Stimulated activated CD8-positive, alpha-beta memory T cell treated with anti-CD3 and anti-CD28 coated beads, Interleukin-2, amount 100 ng/mL, for 1 hour (primary cell): ENCODE results near the gene GNPTG.
"Not testable (repeated sequence)": the region's sequence is repeated elsewhere in the genome, so short reads cannot be mapped to it uniquely, and the experiment has no call there.

Experiments used
- DNase-seq, 2 donors: peaks; one replicate each; pipeline ENCODE4 v3.0.0-alpha.2; 2020; ENCODE audit warnings: low read depth in 2 of 2

Gene GNPTG

GRCh38 chr16:1319041-1319440, 32.7 kb upstream of the GNPTG start:
- no peak for DNase-seq

DNA sequence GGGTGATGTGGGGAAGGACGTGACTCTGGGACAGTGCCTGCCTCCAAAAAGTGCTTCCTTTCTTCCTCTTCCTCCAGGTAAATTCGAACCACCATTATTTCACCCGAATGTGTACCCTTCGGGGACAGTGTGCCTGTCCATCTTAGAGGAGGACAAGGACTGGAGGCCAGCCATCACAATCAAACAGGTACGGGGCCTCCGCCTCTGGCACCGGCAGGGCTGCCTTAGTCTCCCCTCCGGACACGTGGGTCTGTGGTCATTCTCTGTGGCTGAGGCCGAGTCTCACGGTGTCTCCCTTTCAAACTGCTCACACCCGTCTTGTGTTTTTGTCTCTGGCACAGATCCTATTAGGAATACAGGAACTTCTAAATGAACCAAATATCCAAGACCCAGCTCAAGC, 31.6 kb upstream of the GNPTG start:
- DNase-seq: no peak

DNA sequence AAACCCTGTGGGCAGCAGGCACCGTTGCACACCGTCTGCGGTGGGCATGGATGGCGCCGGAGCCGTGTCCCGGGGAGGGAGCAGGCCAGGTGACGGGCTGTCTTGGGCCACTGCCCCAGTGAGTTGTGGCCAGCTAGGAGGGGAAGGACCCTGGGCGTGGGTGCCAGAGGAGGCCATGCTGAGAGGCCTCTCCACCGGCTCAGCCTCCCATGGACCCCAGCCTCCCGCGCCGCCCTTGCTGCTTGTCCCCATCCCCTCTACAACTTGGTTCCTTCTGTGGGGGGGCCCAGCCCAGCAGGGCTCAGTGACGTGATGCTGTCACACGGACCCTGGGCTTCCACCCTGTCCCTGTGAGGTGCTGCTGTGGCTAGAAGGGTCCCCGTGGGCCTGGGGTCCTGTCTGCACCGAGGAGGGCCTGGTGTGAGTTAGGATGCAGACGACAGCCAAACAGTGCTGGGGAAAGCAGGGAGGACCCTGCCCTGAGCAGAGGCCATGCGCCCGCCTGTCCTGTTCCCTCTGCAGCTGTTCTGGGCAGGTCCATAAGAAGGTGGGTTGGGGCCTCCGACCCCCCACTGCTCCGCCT, 31.0 kb upstream of the GNPTG start:
- DNase-seq: no peak

DNA sequence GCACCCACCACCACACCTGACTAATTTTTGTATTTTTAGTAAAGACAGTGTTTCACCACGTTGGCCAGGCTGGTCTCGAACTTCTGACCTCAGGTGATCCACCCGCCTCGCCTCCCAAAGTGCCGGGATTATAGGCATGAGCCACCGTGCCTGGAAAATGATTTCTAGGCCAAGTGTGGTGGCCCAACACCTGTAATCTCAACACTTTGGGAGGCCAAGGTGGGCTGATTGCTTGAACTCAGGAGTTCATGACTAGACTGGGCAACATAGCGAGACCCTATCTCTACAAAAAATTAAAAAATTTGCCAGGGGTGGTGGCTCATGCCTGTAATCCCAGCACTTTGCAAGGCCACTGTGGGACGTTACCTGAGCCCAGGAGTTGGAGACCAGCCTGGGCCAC, 29.3 kb upstream of the GNPTG start:
- DNase-seq: no peak

- DNase-seq: no peak
Measured at GRCh38 chr16:1323296-1324239, 28.2 kb upstream of the GNPTG start.

DNA sequence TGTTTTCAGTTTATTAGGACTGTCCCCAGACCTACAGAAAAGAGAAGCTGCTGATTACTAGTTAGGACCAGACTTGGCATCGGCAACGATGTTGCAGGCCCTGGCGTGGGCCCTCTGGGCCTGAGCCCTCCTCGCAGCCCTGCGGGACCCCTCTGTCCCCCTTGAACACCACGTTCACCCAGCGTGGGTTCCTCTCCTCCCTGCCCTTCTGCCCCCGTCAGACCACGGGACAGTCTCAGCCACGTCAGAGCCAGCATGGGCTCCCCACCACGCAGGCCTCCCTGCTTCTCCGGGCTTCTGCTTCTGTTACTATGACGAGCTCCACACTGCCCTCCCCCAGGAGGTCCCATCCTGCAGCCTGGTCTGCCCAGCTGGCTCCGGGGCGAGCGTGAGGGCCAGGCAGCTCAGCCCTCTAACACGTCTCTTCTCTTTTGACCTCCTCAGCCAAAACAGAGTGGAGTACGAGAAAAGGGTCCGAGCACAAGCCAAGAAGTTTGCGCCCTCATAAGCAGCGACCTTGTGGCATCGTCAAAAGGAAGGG, 27.4 kb upstream of the GNPTG start:
- DNase-seq: no peak

DNA sequence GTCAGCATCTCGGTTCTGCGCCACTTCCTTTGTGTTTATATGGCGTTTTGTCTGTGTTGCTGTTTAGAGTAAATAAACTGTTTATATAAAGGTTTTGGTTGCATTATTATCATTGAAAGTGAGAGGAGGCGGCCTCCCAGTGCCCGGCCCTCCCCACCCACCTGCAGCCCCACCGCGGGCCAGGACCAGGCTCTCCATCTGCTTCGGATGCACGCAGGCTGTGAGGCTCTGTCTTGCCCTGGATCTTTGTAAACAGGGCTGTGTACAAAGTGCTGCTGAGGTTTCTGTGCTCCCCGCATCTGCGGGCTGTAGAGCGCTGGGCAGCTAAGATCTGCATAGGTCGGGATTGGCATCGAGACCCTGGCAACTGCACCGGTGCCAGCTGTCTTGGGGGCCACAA, 26.5 kb upstream of the GNPTG start:
- no peak for DNase-seq

GRCh38 chr16:1325673-1326371, 25.9 kb upstream of the GNPTG start:
- no peak for DNase-seq

- no peak for DNase-seq
Measured at GRCh38 chr16:1326391-1326790, 25.3 kb upstream of the GNPTG start.

DNA sequence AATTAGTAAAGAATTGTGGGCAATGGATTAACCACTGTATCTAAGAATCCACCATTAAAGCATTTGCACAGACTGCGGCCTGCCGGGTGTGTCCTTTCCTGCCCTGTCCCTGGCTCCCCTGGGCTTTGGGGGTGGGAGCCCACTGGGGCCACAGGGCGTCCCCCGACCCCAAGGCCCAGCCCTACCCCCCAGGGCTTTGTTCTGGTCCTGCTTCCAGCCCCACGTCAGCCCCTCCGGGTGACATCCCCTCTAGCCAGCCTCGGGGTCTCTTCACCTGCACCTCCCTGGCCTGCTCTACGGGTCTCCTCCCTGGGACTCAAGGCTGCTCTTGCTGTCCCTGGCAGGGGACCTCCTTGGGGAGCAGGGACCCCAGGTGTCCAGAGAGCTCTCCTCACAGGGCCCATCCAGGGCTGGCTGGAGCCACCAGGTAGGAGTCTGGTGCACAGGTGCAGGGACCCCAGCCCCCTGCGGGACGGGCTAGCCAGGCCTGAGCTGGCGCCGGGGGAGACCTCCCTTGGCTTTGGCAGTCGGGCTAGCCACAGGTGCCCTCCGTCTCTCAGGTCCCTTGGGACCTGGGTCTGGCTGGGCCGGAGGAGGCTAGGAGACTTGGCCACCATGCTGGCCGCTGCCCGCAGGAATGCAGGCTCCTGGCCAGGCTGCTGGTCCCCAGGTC, 24.6 kb upstream of the GNPTG start:
- DNase-seq: no peak

DNA sequence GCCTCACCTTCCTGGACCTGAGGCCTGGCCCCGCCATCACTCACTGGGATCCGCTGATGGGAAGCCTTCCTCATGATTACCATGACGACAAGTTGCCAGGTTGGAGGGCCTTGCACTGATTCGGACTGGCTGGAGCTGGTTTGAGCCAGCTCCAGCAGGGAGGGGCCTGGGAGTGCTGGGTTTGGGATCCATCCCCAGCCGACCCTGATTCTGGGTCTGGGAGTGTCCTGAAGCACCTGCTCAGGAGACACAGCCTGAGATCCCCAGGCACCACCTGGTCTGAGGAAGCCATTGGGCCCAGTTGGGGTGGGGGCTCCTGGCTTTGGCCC, 24.1 kb upstream of the GNPTG start:
- no peak for DNase-seq

DNA sequence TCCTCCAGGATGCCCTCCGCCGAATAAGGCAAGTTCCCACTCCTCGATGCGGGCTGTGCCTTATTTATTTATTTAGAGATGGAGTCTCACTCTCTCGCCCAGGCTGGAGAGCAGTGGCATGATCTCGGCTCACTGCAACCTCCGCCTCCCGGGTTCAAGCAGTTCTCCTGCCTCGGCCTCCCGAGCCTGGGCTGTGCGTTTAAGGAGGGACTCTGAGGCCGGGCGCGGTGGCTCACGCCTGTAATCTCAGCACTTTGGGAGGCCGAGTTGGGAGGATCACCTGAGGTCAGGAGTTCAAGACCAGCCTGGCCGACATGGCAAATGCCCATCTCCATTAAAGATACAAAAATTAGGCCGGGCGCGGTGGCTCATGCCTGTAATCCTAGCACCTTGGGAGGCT, 23.6 kb upstream of the GNPTG start:
- not testable (repeated sequence) for DNase-seq

- DNase-seq: not testable (repeated sequence)
Measured at GRCh38 chr16:1328961-1329360, 22.8 kb upstream of the GNPTG start.

- no peak for DNase-seq
Measured at GRCh38 chr16:1330260-1330914, 21.3 kb upstream of the GNPTG start.

- DNase-seq: no peak
Measured at GRCh38 chr16:1330931-1331711, 20.6 kb upstream of the GNPTG start.

GRCh38 chr16:1331712-1332617, 19.8 kb upstream of the GNPTG start:
- DNase-seq: peak in 1 of 2 donors; percentile 36

DNA sequence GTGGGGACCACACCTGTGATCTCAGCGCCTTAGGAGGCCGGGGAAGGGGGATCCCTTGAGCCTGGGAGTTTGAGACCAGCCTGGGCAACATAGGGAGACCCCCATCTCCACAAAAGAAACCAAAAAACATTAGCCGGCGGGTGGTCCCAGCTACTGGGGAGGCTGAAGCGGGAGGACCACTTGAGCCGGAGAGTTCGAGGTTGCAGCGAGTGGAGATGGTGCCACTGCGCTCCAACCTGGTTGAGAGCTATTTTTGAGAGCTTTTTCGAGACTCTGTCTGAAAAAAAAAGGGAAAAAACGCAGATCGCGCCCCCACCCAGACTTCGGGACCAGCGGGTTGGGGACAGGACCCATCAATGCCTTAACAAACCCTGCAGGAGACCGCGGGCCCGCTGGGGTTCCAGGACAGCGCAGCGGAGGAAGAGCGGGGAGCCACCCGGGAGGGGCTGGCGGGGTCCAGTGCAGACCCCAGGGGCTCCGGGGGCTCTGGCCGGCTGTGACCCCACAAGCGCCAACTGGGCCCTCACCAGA, 19.0 kb upstream of the GNPTG start:
- DNase-seq: no peak

- peak in 1 of 2 donors; percentile 33 for DNase-seq
Measured at GRCh38 chr16:1333149-1333812, 18.4 kb upstream of the GNPTG start, which contains the start of gene BAIAP3. TSS of gene BAIAP3 (plus strand) at chr16:1333645. CDS start at chr16:1338550, 4,905 bp downstream.
